Measurements from ENCODE around the gene FLNC.

FLNC gene

GRCh38 chr7:128793181-128793547 lies 37.0 kb upstream of the FLNC start:
- no peak for TF ChIP-seq CTCF (IDR thresholded peaks at IDR 0.05; ENCODE audit: extremely low read depth, insufficient read depth, missing control alignments)
- in situ Hi-C loops (cut with MboI; ENCODE audit: low pct_unique_long_range_greater_than_20kb, low sequenced_read_pairs, unreplicated experiment): no loop called here
- DNase-seq (ENCODE audit: low spot score): peak; percentile 22

GRCh38 chr7:128794020-128794419 lies 36.2 kb upstream of the FLNC start:
- DNase-seq (ENCODE audit: low spot score): peak; percentile 52
- peak; percentile 44 for TF ChIP-seq CTCF (IDR thresholded peaks at IDR 0.05; ENCODE audit: extremely low read depth, insufficient read depth, missing control alignments)
- in situ Hi-C loops (cut with MboI; ENCODE audit: low pct_unique_long_range_greater_than_20kb, low sequenced_read_pairs, unreplicated experiment): no loop called here

- TF ChIP-seq CTCF (IDR thresholded peaks at IDR 0.05; ENCODE audit: extremely low read depth, insufficient read depth, missing control alignments): no peak
- in situ Hi-C loops (cut with MboI; ENCODE audit: low pct_unique_long_range_greater_than_20kb, low sequenced_read_pairs, unreplicated experiment): no loop called here
- DNase-seq (ENCODE audit: low spot score): no peak
Measured at GRCh38 chr7:128794436-128794835, 35.8 kb upstream of the FLNC start.

- TF ChIP-seq CTCF (IDR thresholded peaks at IDR 0.05; ENCODE audit: extremely low read depth, insufficient read depth, missing control alignments): no peak
- in situ Hi-C loops (cut with MboI; ENCODE audit: low pct_unique_long_range_greater_than_20kb, low sequenced_read_pairs, unreplicated experiment): no loop called here
- DNase-seq (ENCODE audit: low spot score): no peak
Measured at GRCh38 chr7:128795129-128795528, 35.1 kb upstream of the FLNC start.

- no peak for DNase-seq (ENCODE audit: low spot score)
- in situ Hi-C loops (cut with MboI; ENCODE audit: low pct_unique_long_range_greater_than_20kb, low sequenced_read_pairs, unreplicated experiment): no loop called here
- TF ChIP-seq CTCF (IDR thresholded peaks at IDR 0.05; ENCODE audit: extremely low read depth, insufficient read depth, missing control alignments): no peak
Measured at GRCh38 chr7:128796327-128796726, 33.9 kb upstream of the FLNC start.

GRCh38 chr7:128799451-128799850 lies 30.8 kb upstream of the FLNC start:
- in situ Hi-C loops (cut with MboI; ENCODE audit: low pct_unique_long_range_greater_than_20kb, low sequenced_read_pairs, unreplicated experiment): no loop called here
- no peak for DNase-seq (ENCODE audit: low spot score)
- no peak for TF ChIP-seq CTCF (IDR thresholded peaks at IDR 0.05; ENCODE audit: extremely low read depth, insufficient read depth, missing control alignments)

- peak; percentile 48 for DNase-seq (ENCODE audit: low spot score)
- in situ Hi-C loops (cut with MboI; ENCODE audit: low pct_unique_long_range_greater_than_20kb, low sequenced_read_pairs, unreplicated experiment): no loop called here
- no peak for TF ChIP-seq CTCF (IDR thresholded peaks at IDR 0.05; ENCODE audit: extremely low read depth, insufficient read depth, missing control alignments)
Measured at GRCh38 chr7:128800567-128800966, 29.6 kb upstream of the FLNC start.

Measured in GM13977 (cell line).